GM13977 (cell line): Measurements from ENCODE around the gene AKAP8.
"Not testable (repeated sequence)": the region's sequence is repeated elsewhere in the genome, so short reads cannot be mapped to it uniquely, and the experiment has no call there.

Experiments
- DNase-seq: peaks from one replicate; pipeline ENCODE4 v3.0.0; 2012; ENCODE audit warnings: low spot score
- CTCF ChIP-seq: IDR thresholded peaks from 2 replicates; pipeline ENCODE4 v1.5.1; 2012; ENCODE audit warnings: mild to moderate bottlenecking, control low read depth; ENCODE audit not compliant: insufficient read depth; ENCODE audit errors: extremely low read depth, missing control alignments
- in situ Hi-C: fragments of 300-500 bp; cut with MboI; formaldehyde crosslinking; loops from one replicate; pipeline ENCODE4 v1.12.0; 2022; ENCODE audit warnings: low sequenced_read_pairs, low pct_unique_long_range_greater_than_20kb, mixed read lengths, inconsistent platforms; ENCODE audit not compliant: unreplicated experiment

Gene AKAP8

GRCh38 chr19:15419413-15420025 is 39.9 kb upstream of the AKAP8 start:
- no peak for TF ChIP-seq CTCF
- in situ Hi-C loops: loop anchor here (10.0 kb wide), 1 partner anchor 135 kb away; no protein-coding TSS in a partner anchor
- no peak for DNase-seq

DNA sequence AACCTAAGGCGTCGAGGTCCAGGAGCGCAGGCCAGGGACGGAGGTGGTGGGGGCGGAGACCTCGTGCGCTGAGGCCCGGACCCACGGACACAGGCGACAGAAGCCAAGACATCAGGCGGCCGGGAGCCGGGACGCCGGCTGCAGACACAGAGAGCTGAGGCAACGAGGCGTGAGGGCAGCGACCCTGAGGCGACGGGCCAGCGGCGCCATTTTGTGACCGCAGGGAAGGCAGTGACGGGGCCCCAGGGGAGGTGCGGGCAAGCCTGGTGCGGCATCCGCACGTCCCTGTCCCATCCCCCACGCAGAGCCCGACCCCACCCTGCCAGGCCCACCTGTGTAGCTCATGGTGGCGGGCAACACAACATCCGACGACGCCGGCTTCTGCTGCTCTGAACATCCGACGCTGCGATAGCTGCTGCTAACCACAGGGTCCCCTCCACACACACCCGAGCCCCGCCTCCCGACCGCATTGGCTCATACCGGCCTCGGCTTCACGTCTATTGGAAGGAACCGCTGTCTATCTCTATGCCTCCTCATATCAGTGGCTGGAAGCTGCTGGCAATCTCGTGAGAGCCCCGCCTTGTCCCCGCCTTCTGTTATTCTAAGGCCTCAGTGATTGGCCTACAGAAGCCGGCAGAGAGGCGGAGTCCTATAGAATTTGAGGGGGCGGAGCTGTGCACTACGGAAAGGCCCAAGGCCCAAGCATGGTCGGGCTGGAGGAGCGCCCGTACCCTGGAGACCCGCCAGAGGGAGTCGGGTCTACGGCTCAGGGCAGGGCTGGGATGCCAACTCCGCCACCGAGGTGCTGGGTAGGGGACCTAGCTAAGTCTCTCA is 39.2 kb upstream of the AKAP8 start, which contains the start of gene AKAP8L:
Gene AKAP8L, minus strand, starts transcription at position 410 of the 834 bp plus-strand sequence. Its CDS starts 65 bp downstream, at position 345.
- in situ Hi-C loops: no loop called here
- TF ChIP-seq CTCF: peak; percentile 82
- DNase-seq: peak; percentile 100

DNA sequence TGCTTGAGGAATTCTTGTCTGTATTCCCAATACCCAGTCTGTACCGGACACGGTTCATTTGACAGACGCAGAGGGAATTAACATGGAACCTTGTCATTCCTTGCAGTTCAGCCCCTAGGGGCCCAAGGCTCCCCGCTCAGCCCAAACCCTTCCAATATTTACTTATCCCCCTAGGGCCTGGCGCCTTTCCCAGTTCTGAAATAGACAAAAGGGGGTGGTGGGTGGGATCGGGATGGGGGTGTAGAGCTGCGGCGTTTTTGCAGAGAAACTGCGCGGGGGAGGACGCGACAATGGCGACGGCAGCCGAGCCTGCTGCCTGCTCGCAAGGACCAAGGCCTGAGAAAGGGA is 38.6 kb upstream of the AKAP8 start:
- TF ChIP-seq CTCF: no peak
- in situ Hi-C loops: no loop called here
- no peak for DNase-seq

DNA sequence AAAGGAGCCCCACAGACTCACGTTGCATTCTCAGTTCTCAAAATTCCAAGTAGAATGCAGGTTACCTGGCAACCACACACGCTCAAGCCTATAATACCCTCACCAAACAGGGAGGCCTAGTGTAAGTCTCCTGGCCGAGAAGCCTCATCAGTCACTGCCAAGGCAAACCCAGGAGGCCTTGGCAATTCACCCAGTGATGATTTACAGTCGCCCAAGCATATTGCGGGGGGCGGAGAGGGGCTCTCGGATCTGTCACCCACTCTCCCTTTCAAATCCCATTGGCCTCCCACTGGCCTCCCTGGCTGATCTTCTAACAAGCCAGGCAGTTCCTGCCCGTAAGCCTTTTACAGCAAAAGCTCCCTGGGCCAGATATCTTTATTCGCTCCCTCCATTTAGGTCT is 38.1 kb upstream of the AKAP8 start:
- no peak for DNase-seq
- in situ Hi-C loops: no loop called here
- no peak for TF ChIP-seq CTCF

DNA sequence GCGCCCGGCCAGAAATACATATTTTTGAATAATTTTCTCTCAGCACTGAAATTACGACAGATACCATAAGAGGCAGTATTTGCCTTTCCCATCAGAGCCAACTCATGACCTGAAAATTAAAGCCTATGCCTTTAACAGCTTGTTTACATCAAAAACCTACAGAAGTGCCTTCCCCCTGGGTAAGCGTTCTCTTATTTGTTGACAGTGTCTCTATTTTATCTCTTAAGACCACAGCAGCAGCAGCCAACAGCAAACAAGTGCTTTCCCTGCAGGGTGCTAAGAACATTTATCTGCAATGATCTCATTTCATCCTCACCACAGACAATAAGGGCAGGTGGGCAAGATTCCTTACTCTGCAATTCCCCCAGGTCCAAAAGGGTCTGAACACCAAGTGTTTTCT is 33.2 kb upstream of the AKAP8 start:
- TF ChIP-seq CTCF: no peak
- in situ Hi-C loops: no loop called here
- DNase-seq: no peak

- in situ Hi-C loops, DNase-seq: not testable (repeated sequence)
Observed at GRCh38 chr19:15411351-15411750, 31.8 kb upstream of the AKAP8 start.

- in situ Hi-C loops: no loop called here
- TF ChIP-seq CTCF: no peak
- DNase-seq: no peak
Observed at GRCh38 chr19:15404780-15405211, 25.2 kb upstream of the AKAP8 start.
